ENCODE data around the gene RAB21.
"Not testable (repeated sequence)": the region's sequence is repeated elsewhere in the genome, so short reads cannot be mapped to it uniquely, and the experiment has no call there.

Gene RAB21

DNA sequence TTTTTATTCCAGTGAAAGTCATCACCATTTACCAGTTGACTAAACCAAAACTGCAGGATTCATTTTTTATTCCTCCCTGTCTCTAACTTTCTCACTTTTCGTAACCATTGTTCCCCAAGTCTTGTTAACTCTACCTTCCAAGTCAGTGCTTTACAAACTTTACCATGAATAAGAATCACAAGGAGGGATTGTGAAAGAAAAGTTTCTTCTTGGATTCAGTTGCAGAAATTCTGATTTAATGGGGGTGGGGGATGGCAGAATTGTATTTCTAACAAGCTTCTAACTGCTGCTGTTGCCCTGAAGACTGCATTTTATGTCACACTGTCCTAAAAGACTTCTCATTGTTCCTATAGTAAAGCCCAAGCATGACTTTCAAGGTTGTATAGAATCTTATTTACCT lies 5.0 kb upstream of the RAB21 start:
- DNase-seq (ENCODE audit: low read depth in 3 of 3, low spot score in 1 of 3): no peak

DNA sequence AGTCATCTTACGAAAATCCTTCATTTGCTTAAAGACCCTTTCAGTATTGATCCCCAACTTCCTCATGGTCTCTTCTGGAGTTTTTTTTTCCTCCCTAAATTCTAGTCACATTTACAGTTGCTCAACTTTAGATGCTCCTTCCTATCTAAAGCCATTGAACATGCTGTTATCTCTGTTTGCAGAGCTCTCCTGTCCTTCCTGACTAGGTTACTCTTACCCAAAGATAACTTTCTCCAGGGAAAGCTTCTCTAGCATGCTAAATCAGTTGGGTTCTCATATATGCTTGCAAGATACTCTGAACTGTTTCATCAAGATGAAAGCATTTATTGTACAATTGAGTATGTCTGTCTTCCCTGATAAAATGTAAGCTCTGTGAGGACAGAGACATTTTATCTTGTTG lies 1.8 kb upstream of the RAB21 start:
- DNase-seq (ENCODE audit: low read depth in 3 of 3, low spot score in 1 of 3): no peak

- peak; percentile 26 to 43 (median 31) for DNase-seq (ENCODE audit: low read depth in 3 of 3, low spot score in 1 of 3)
These were observed 656 bp downstream of the RAB21 start for GRCh38 chr12:71755146-71755892.

- DNase-seq (ENCODE audit: low read depth in 3 of 3, low spot score in 1 of 3): no peak
These were observed 1.5 kb downstream of the RAB21 start for GRCh38 chr12:71756054-71756690.

- no peak for DNase-seq (ENCODE audit: low read depth in 3 of 3, low spot score in 1 of 3)
These were observed 5.3 kb downstream of the RAB21 start for GRCh38 chr12:71759941-71760340.

DNA sequence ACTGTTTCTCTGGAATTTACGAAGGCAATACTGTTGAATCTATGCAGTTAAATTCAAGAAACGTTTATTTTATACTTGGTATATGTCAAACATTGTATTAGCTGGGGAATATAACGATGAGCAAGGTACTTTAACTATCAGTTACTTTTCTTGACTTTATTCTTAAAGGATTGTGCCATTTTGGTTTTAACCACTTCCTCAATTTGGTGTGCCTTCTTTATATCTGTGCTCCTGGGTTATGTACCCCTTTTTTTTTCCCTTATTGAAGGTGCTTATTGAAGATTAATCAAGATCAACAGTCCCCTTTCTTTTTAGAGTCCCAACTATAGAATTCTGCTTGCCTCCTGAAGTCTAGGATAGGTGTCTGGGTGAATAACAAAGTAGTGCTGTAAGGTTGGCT lies 5.8 kb downstream of the RAB21 start:
- DNase-seq (ENCODE audit: low read depth in 3 of 3, low spot score in 1 of 3): no peak

DNA sequence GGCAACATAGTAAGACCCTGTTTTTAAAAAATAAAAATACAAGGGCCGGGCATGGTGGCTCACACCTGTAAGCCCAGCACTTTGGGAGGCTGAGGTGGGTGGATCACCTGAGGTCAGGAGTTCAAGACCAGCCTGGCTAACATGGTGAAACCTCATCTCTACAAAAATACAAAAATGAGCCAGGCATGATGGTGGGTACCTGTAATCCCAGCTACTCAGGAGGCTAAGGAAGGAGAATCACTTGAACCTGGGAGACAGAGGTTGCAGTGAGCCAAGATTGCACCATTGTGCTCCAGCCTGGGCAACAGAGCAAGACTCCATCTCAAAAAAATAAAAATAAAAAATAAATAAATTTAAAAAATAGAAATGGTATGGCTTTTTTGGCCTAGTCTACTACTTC lies 6.7 kb downstream of the RAB21 start:
- DNase-seq (ENCODE audit: low read depth in 3 of 3, low spot score in 1 of 3): not testable (repeated sequence)

DNA sequence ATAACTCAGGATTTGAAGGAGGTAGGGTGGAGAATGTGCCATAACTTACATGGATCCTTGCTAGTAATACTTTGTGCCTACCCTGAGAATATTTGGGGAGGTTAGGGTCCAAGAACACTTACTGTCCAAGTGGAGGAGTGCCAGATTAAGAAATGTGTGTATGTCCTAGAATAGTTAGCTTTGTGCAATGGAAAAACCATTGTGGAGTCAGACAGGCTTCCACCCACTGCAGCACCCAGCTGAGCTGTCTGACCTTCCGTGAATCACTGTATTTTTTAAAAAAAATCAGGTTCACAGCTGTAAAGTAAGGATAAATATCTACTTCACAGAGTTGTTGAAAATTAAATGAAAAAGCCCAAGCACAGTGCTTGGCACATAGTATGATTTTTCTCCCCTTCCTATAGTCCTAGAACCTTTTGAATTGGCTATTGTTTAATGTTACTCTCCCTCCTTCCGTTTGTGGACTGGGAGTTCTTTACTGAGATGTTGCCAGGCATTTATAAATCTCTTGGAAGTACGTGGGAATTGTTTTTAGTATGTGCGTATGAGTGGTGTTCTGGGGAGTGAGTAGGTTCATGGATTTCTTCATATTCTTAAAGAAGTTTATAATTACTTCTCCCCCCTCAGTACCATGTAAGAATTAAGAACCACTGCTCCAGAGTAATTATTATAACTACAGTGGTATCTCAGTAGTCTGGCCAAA lies 9.2 kb downstream of the RAB21 start:
- no peak for DNase-seq (ENCODE audit: low read depth in 3 of 3, low spot score in 1 of 3)

DNA sequence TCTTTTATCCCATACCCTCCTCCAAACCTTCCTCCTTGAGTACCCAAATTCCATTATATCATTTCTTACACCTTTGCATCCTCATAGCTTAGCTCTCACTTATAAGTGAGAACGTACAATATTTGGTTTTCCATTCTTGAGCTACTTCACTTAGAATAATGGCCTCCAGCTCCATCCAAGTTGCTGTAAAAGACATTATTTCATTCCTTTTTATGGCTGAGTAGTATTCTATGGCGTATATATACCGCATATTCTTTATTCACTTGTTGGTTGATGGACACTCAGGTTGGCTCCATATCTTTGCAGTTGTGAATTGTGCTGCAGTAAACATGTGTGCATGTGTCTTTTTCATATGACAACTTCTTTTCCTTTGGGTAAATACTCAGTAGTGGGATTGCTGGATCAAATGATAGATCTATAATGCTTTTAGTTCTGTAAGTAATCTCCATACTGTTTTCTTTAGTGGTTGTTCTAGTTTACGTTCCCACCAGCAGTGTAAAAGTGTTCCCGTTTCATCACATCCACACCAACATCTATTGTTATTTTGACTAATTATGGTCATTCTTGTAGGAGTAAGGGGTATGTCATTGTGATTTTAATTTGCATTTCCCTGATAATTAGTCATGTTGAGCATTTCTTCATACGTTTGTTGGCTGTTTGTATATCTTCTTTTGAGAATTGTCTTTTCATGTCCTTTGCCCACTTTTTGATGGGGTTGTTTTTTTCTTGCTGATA lies 10.1 kb downstream of the RAB21 start:
- DNase-seq (ENCODE audit: low read depth in 3 of 3, low spot score in 1 of 3): no peak

DNA sequence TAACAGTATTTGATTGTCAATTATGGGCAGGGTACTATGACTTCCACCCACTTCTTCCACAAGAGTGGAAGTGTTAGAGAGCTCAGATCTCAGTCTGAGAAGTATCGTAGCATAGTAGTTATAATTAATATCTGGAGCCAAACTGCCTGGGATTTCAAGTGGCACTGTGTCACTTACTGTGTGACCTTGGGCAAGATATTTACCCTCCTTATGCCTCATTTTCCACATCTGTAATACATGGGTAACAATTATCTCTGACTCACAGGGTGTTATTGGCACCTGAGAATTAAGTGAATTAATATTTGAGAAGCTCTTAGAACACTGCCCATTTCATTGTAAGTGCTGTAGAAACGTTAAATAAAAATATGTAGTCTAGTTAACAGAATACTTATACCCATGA lies 11.5 kb downstream of the RAB21 start:
- no peak for DNase-seq (ENCODE audit: low read depth in 3 of 3, low spot score in 1 of 3)

- DNase-seq (ENCODE audit: low read depth in 3 of 3, low spot score in 1 of 3): no peak
These were observed 12.5 kb downstream of the RAB21 start for GRCh38 chr12:71767183-71767582.

DNA sequence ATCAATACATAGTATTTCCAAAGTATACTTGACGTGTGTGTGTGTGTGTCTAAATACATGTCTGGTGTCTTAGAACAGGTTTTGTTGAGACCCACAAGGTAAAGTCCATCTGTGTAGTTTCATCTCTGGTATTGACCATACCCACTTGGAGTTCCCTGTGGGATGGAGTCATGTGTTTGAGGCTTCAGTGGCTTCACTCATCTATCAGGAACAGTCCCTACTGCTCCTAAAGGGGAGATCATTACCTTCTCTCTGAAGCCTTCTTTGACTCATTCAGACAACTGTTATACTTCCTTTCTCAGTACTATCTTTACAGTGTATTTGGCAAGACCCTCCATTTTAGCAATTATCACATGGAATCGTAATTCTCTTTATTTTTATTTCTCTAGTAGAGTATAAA lies 14.2 kb downstream of the RAB21 start:
- no peak for DNase-seq (ENCODE audit: low read depth in 3 of 3, low spot score in 1 of 3)

DNA sequence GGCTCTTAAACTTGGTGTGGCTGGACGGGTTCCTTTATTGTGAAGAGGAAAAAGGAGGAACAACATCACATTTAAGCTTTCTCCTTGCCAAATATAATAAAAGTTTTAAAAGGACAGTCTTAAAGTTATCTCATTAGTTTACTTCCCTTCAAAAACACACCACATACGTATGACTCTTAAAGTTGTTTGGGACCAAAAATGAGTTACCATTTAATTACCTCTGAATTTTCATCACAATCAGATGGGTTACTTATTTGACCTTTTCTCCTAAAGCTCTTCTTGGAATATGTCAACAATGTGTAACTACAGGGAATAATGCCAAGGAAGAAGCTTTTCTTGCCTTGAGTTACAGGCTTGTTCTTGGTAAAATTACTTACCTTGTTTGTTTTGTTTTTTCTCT lies 16.4 kb downstream of the RAB21 start:
- no peak for DNase-seq (ENCODE audit: low read depth in 3 of 3, low spot score in 1 of 3)

DNA sequence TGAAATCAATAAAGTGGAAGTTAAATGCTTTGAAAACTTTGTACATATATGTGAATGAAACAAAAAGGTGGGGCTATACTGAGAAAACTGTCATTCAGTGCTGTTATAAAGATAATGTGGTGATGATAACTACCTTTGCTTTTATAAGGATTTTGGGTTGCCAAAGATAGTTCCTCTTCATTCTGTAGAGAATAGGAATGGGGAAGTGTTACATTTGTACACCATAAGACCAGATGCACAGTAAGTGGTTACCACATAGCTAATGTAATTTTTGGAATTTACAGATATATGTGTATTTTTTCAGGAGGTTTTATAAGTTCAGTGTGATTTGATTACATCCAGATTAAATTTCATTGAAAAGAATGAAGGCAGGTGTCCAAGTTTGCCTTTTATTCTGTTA lies 18.1 kb downstream of the RAB21 start:
- DNase-seq (ENCODE audit: low read depth in 3 of 3, low spot score in 1 of 3): no peak

DNA sequence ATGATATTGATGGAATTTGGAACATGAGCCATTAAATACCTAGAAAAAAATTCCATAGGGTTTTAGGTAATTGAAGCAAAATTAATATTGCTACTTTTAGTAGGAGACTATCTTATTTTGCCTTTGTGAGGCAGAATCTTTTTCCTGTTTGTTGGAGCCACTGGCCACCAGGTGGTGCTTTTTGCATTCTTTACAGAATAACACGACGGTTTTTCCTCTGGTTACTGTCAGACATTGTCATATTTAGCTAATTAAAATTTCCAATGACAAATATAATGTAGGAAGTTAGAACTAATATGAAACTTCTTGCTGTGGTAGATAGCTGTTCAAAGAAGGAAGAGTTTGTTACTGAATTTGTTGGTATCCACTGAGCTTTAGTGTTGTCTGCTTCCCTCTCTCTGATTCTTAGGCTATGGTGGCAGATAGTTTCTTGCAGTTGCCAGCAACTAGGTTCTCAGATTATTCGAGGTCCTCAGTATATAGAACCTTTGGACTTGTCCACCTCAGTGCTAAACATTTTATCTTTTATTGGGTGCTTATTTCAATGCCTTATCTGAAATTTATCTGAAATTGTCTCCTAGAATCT lies 25.7 kb downstream of the RAB21 start:
- DNase-seq (ENCODE audit: low read depth in 3 of 3, low spot score in 1 of 3): peak in 1 of 3 donors; percentile 7

- no peak for DNase-seq (ENCODE audit: low read depth in 3 of 3, low spot score in 1 of 3)
These were observed 27.4 kb downstream of the RAB21 start for GRCh38 chr12:71782017-71782416.

- no peak for DNase-seq (ENCODE audit: low read depth in 3 of 3, low spot score in 1 of 3)
These were observed 32.2 kb downstream of the RAB21 start for GRCh38 chr12:71786829-71787228.

GRCh38 chr12:71787580-71787979 lies 32.9 kb downstream of the RAB21 start:
- no peak for DNase-seq (ENCODE audit: low read depth in 3 of 3, low spot score in 1 of 3)

DNA sequence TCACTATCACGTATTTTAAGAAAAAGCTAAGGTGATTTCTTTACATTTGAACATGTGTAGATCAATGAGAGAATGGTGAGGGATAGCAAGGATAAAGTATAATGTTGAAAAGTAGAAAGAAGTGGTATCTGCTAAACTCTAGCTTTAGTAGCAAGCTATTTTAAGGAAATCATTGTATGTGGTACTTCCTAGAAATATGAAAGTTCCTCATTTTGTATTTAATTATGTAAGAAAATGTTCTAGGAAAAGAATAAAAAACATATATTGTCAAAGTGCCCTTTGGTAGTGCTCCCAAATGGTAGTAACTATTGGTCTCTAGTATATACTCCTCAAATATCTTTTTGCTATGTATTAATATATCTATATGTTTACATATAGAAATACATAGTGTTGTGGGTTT lies 35.7 kb downstream of the RAB21 start:
- DNase-seq (ENCODE audit: low read depth in 3 of 3, low spot score in 1 of 3): no peak

DNA sequence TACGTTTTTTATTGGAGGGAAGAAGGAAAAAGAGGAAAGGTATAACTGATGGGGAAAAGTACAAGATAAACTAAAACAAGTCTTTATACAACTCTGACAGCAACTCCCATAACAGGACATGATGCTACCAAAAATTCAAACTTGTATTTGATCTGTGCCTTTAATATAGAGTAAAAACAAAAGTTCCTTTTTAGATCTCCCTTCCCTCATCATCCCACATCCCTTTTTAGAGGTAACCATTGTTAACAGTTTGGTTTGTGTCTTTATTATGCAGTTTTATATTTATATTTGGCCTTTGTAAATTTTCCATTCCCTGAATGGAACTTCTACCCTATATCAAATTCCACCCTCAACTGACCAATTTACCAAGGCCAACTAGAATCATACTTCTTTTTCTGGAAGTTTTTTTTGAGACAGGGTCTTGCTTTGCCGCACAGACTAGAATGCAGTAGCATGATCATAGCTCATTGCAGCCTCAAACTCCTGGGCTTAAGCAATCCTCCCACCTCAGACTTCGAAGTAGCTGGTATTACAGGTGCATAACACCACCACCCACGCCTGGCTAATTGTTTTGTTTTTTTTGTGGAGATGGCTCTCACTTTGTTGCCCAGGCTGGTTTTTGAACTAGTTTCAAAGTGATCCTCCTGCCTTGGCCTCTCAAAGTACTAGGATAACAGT lies 36.9 kb downstream of the RAB21 start:
- no peak for DNase-seq (ENCODE audit: low read depth in 3 of 3, low spot score in 1 of 3)

- no peak for DNase-seq (ENCODE audit: low read depth in 3 of 3, low spot score in 1 of 3)
These were observed 37.9 kb downstream of the RAB21 start for GRCh38 chr12:71792599-71792998.

All from stimulated activated CD4-positive, alpha-beta T cell treated with anti-CD3 and anti-CD28 coated beads, TNF-alpha, amount 100 ng/mL, for 1 hour (primary cell).